Esophagus muscularis mucosa (tissue), 3 donors: Measurements from ENCODE around the gene COQ9.

ENCODE experiments used
- CTCF ChIP-seq, 3 experiments: fragments of 200-600 bp in 2 of 3; fragments of 450-650 bp in 1 of 3; sonication (generic) in 2 of 3; IDR thresholded peaks; one replicate each; pipeline ENCODE4 v1.5.1; 2017 to 2019; ENCODE audit warnings: antibody characterized with exemption in 3 of 3, mild to moderate bottlenecking in 2 of 3, moderate library complexity in 1 of 3
- POLR2A ChIP-seq: fragments of 450-650 bp; IDR thresholded peaks from one replicate; pipeline ENCODE4 v1.6.1; 2017; ENCODE audit warnings: antibody characterized with exemption, moderate library complexity, mild to moderate bottlenecking, low read depth

- TF ChIP-seq CTCF (IDR thresholded peaks at IDR 0.05) (no peak), POLR2A (no peak)
Measured at GRCh38 chr16:57498031-57498430, 50.8 kb downstream of the COQ9 start.
